SK-N-MC (cell line): ENCODE results near the gene PATL2.

Experiments used
- EZH2 ChIP-seq: fragments of 200-600 bp; sonication (generic); IDR thresholded peaks from one replicate; pipeline ENCODE4 v1.6.1; 2017; ENCODE audit warnings: antibody characterized with exemption
- FOXP2 ChIP-seq: optimal IDR thresholded peaks from 2 replicates; pipeline ENCODE3; 2011; ENCODE audit warnings: mild to moderate bottlenecking, moderate library complexity; ENCODE audit not compliant: insufficient read depth; ENCODE audit errors: extremely low read length, control extremely low read depth
- POLR2AphosphoS5 ChIP-seq: IDR thresholded peaks from 2 replicates; pipeline ENCODE4 v1.6.1; 2012; ENCODE audit warnings: mild to moderate bottlenecking, low read depth, low read length, borderline replicate concordance

DNA sequence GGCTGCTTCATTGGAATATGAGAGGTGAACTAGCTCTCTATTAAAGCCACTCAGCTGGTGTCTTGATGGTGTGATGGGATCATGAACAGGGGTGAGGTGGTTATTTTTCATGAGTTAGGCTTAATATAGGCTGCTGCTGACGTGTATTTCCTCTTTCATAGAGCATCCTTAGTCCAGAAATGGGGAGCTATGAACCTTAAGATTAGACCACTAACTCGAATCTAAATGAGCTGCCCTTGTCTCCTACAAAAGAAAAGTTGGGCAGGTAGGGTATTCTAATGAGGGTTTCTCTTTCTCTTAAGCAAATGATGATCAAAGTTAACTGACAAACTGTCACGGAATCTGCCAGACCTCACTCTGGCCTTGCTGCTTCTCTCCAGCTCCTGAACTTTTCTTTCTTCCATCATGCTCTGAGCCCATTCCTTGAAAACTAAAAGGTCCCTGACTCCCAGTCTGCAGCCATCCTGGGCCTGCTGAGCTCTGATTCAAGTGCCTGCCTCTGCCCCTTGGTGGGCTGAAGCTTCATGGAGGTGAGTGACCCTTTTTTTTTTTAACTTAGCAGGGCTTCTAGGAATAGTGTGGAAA is 25.1 kb upstream of the PATL2 start, which contains the start of gene TRIM69:
- no peak for TF ChIP-seq FOXP2
- no peak for TF ChIP-seq POLR2AphosphoS5
- no peak for TF ChIP-seq EZH2
